Effector memory CD4-positive, alpha-beta T cell (primary cell): ENCODE measurements around the gene SST.

ENCODE experiments used
- DNase-seq, 3 donors: peaks; one replicate each; pipeline ENCODE4 v3.0.0-alpha.2; 2020
- H3K27ac ChIP-seq: 2 replicates; pipeline ENCODE4 v1.7.0; 2013; ENCODE audit warnings: mild to moderate bottlenecking, low read length, moderate library complexity; ENCODE audit not compliant: insufficient read depth, poor library complexity, severe bottlenecking
- H3K27me3 ChIP-seq: replicated peaks from 2 replicates; pipeline ENCODE4 v1.7.0; 2013; ENCODE audit warnings: mild to moderate bottlenecking, low read length; ENCODE audit not compliant: insufficient read depth, control insufficient read depth, poor library complexity, severe bottlenecking
- H3K36me3 ChIP-seq: 2 replicates; pipeline ENCODE4 v1.7.0; 2013; ENCODE audit warnings: mild to moderate bottlenecking, low read length, moderate library complexity; ENCODE audit not compliant: control insufficient read depth, insufficient read depth
- H3K4me1 ChIP-seq: 2 replicates; pipeline ENCODE4 v1.7.0; 2013; ENCODE audit warnings: low read length, mild to moderate bottlenecking; ENCODE audit not compliant: control insufficient read depth, insufficient read depth, poor library complexity, severe bottlenecking
- H3K4me3 ChIP-seq: 2 replicates; pipeline ENCODE4 v1.7.0; 2013; ENCODE audit warnings: low read length, low read depth, mild to moderate bottlenecking; ENCODE audit not compliant: insufficient read depth, poor library complexity, severe bottlenecking
- H3K9me3 ChIP-seq: 2 replicates; pipeline ENCODE4 v1.7.0; 2013; ENCODE audit warnings: mild to moderate bottlenecking, low read length, moderate library complexity; ENCODE audit not compliant: control insufficient read depth

The SST gene

DNA sequence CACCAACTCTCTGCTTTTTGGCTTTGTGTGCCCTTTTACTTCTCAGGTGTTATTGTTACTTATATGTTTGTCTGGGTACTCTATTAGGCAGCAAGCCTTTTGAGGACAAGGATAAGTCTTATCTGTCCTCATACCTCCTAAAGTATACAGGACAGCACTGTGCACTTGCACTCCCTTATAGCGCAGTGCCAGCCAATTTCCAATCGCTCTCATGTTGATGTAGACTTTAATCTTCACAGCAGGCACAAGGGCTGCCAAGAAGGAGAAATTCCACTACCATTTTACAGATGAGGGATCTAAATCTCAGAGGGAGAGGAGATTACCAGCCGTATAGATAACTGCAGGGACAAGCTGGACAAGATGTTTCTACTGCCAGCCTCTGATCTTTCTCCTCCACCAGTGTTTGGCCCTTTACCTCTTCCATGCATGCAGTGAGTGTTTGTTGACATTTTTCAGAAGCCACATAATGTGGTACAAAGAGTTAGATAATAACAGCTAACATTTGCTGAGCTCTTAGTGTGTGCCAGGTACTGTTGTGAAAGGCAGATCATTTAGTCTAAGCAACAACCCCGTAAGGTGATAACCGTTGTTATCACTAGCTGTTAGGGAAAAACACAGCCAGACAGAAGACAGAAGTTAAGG is 30.1 kb downstream of the SST start:
- DNase-seq = no peak
- Histone ChIP-seq H3K4me1 (no peaks in the 10 kb centered on the region), H3K27me3 (no peaks in the 10 kb centered on the region), H3K27ac (no peak overlapping the region), H3K9me3 (no peaks in the 10 kb centered on the region), H3K4me3 (no peak overlapping the region), H3K36me3 (no peaks in the 10 kb centered on the region)

DNA sequence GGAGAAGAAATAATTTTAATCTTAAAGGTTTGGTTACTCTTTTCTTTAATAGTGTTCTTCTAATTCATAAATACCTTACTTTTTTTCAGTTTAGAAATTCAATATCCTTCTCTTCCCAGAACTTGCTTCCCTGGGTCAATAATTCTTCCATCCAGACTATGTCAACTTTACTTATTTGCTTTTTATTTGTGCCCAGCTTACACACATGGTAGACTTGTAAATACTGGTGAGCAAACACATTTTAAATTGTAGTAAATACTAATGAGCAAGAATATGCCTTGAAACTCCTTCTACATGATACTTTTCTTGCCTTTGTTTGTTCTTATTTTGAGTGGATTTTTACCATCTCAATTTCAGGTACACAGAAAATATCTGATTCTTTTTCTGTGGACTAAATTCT is 33.7 kb downstream of the SST start:
- H3K36me3 ChIP-seq = no peaks in the 10 kb centered on the region
- no peak for DNase-seq
- no peak overlapping the region for H3K4me3 ChIP-seq
- no peaks in the 10 kb centered on the region for H3K9me3 ChIP-seq
- H3K27ac ChIP-seq = no peak overlapping the region
- no peaks in the 10 kb centered on the region for H3K4me1 ChIP-seq
- H3K27me3 ChIP-seq = no peaks in the 10 kb centered on the region

DNA sequence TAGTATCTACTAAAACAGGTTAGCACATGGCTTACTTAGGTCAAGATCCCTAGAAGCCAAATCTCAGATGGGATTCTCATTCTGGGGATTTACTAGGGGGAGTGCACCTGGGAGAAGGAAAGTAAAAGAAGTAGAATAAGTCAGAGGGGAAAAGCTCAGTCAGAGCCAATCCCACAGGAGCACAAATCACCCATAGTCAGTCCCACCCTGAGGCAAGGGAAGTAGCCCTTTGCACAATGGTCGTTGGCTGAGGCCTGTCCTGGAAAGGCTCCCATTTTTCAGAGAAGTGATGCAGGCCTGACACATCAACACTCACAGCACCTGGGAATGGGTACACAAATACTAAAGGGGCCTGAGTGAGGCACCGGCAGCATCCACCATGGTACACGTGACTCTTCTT is 39.8 kb downstream of the SST start:
- DNase-seq = no peak
- no peak overlapping the region for H3K27ac ChIP-seq
- H3K27me3 ChIP-seq = no peaks in the 10 kb centered on the region
- no peaks in the 10 kb centered on the region for H3K9me3 ChIP-seq
- H3K4me1 ChIP-seq = no peaks in the 10 kb centered on the region
- H3K4me3 ChIP-seq = no peak overlapping the region
- H3K36me3 ChIP-seq = no peaks in the 10 kb centered on the region

DNA sequence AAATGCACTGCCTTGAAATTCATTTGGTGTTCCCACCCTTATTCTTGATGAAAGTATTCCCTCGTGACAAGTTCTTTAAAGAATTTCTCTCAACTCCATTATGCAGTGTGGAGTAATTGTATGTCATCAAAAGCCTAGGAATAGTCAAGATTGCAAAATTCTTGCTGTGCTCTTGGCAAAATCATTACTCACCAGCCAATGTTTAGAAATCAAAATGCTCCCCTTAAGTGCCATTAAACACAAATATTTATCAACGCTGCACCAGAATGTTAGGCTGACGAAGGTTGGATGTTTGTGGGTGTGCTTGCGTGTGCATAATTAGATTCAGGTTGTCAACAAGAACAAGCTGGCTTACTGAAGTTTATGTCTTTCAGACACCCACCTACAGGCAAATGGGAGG is 40.5 kb downstream of the SST start:
- H3K4me3 ChIP-seq = no peak overlapping the region
- no peak for DNase-seq
- H3K36me3 ChIP-seq = no peaks in the 10 kb centered on the region
- no peak overlapping the region for H3K27ac ChIP-seq
- H3K27me3 ChIP-seq = no peaks in the 10 kb centered on the region
- H3K9me3 ChIP-seq = no peaks in the 10 kb centered on the region
- H3K4me1 ChIP-seq = no peaks in the 10 kb centered on the region

DNA sequence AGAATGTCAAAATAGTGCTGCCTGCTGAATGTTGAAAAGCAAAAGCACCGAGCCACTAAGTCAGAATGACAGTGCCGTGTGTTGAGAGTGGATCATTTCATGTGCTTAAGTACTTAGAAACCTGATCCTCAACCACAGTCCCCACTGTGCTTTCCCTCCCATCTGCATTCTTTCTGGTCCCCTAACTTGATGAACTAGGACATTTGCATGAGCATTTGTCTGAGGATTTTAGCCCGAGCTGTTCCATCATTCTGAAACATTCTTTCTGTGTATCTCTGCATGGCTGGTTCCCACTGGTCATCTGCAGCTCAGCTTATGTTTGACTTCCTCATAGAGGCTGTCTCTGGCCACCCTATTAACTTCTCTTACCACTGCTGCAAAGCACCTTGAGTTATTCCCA is 42.0 kb downstream of the SST start:
- Histone ChIP-seq H3K27me3 (no peaks in the 10 kb centered on the region), H3K27ac (no peak overlapping the region), H3K4me1 (no peaks in the 10 kb centered on the region), H3K36me3 (no peaks in the 10 kb centered on the region), H3K9me3 (no peaks in the 10 kb centered on the region), H3K4me3 (no peak overlapping the region)
- DNase-seq = no peak

DNA sequence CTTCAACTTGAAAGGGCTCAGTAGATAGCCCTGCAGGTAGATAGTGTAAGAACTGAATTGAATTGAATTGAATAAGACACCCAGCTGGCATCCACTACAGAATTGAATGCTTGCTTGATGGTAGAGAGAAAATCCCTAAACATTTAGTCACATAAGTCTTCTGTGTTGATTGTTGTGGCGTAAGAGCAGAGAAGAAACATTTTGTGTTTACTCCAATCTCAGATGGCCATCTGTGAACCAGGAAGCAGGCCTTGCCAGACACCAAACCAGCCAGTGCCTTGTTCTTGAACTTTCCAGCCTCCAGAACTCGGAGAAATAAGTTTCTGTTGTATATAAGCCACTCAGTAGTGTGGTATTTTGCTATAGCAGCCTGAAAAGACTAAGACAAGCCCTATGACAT is 43.6 kb downstream of the SST start:
- Histone ChIP-seq H3K4me3 (no peak overlapping the region), H3K4me1 (no peaks in the 10 kb centered on the region), H3K36me3 (no peaks in the 10 kb centered on the region), H3K27me3 (no peaks in the 10 kb centered on the region), H3K27ac (no peak overlapping the region), H3K9me3 (no peaks in the 10 kb centered on the region)
- no peak for DNase-seq

DNA sequence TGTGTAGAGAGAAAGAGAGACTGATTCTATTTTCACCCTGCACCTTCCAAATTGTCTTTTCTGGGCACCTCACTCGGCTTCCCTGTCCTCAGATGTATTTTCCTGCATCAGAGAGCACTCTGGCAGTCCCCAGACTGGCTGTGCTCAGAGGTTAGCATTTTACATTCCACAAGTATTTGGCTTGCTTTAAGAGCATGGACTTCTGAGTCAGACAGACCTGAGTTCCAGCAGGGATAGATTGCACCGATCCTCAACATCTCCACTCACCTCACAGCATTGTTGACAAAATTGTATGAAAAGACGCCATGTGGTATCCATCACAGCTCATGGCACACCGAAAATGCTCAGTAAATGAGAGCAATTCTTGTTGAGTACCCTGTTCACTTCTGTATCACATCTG is 45.6 kb downstream of the SST start:
- H3K27ac ChIP-seq = no peak overlapping the region
- no peak for DNase-seq
- no peak overlapping the region for H3K4me3 ChIP-seq

DNA sequence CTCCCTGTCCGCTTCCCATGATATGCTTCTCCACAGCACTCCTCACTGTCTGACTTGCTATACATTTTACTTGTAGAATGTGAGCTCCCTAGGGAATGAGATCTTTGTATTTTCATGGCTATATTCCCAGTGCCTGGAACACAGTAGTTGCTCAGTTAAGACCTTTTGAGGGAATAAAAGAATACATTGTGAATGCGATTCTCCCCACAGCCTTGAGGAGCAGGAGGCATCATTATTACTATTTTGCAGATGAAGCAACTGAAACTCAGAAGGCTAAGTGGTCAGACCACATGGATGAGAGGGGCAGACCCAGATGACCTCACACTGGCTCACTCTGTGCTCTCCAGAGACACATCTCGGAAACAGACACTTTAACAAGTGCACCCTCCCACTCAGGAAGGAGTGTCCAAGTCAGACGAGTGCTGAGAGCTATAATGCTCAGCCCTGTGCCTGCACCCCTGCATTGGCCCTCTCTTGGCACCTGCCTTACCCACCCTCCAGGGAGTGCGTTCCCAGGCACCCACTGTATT is 46.8 kb downstream of the SST start:
- Histone ChIP-seq H3K27ac (no peak overlapping the region), H3K4me3 (no peak overlapping the region), H3K27me3 (no peaks in the 10 kb centered on the region), H3K4me1 (no peaks in the 10 kb centered on the region), H3K9me3 (no peaks in the 10 kb centered on the region), H3K36me3 (no peaks in the 10 kb centered on the region)
- DNase-seq = no peak

More for the DNA sequence above, 45.6 kb downstream of the SST start:
- no peaks in the 10 kb centered on the region for H3K36me3 ChIP-seq
- no peaks in the 10 kb centered on the region for H3K4me1 ChIP-seq
- no peaks in the 10 kb centered on the region for H3K27me3 ChIP-seq
- no peaks in the 10 kb centered on the region for H3K9me3 ChIP-seq

DNA sequence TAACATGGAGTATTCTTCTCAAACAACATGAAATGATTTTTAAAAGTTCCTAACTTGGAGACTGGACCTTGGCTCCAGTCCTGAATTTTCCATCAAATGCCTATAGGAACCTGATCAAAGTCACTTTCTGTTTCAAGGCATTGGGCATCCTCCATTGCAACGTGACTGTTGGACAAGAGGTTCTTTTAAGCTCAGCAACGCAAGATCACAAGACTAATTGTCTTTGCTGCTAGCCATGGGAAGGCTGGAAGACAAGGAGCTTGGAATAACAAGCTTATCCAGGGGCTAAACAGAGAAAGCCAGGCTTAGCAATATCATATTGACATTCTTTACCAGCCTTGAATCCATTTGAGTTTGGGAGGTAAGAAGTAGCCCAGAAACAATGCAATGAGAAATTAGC is 48.3 kb downstream of the SST start:
- no peak for DNase-seq
- Histone ChIP-seq H3K36me3 (no peaks in the 10 kb centered on the region), H3K4me1 (no peaks in the 10 kb centered on the region), H3K27me3 (no peaks in the 10 kb centered on the region), H3K27ac (no peak overlapping the region), H3K4me3 (no peak overlapping the region), H3K9me3 (no peaks in the 10 kb centered on the region)

DNA sequence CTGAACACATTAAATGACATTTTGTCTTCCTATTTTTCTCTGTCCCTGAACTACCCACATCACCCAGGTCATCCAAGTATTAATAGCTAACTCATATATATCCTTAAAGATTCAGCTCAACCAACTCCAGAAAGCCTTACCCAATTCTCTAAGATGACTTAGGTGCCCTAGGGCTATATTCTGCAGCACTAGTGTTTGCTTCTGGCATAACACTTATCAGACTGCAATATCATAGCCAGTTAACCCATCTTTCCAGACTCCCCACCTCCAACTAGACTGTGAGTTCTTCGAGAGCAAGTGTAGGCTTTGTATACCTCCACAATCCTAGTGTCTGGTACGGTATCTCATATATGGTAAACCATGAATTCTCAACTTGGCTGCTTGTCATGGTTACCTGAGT is 50.7 kb downstream of the SST start:
- DNase-seq = no peak
- H3K27me3 ChIP-seq = no peaks in the 10 kb centered on the region
- no peaks in the 10 kb centered on the region for H3K36me3 ChIP-seq
- no peaks in the 10 kb centered on the region for H3K9me3 ChIP-seq
- H3K4me3 ChIP-seq = no peak overlapping the region
- no peaks in the 10 kb centered on the region for H3K4me1 ChIP-seq
- no peak overlapping the region for H3K27ac ChIP-seq
